A549 (cell line): ENCODE results near the gene ELOVL2. TPM values are rescaled to one million over a fixed set of nuclear protein-coding genes. Genes with fewer than 3 reads are reported as not detected.

Experiments
- ATAC-seq, 2 experiments: fragments of 200-7000 bp in 1 of 2; fragments of >200 bp in 1 of 2; cut with Nextera tagmentation in 1 of 2; cut with Tn5 transposase in 1 of 2; 3 replicates each; pipeline versions ENCODE4 v1.8.0 to v1.9.1; 2018 to 2020; ENCODE audit warnings: mild to moderate bottlenecking in 1 of 2, moderate library complexity in 1 of 2
- CTCF ChIA-PET: fragments of 300-600 bp; sonication (Branson Sonifier 250); formaldehyde crosslinking; extraction: SDS; loops from one replicate; lab custom pipeline; 2021; ENCODE audit warnings: antibody characterized with exemption, inconsistent platforms; lab: Yijun Ruan, JAX
- POLR2A ChIA-PET: fragments of 350-600 bp; formaldehyde crosslinking; extraction: SDS; loops from one replicate; lab custom pipeline; 2021; ENCODE audit warnings: antibody characterized with exemption, inconsistent platforms; lab: Yijun Ruan, JAX
- DNase-seq, 2 experiments: peaks; one replicate each; pipeline versions ENCODE4 v3.0.0 to v3.0.0-alpha.2; 2011 to 2016; ENCODE audit warnings: low read depth in 1 of 2, low spot score in 1 of 2
- FAIRE-seq: peaks from 2 replicates; lab custom pipeline; 2011; peaks lifted over from hg19 to GRCh38; lab: Jason Lieb, UNC
- H3K27ac ChIP-seq, 2 experiments: fragments of >200 bp; sonication (Bioruptor Twin); formaldehyde crosslinking; 3 replicates each; pipeline ENCODE4 v1.5.1; 2016 to 2017
- H3K4me1 ChIP-seq: fragments of >200 bp; sonication (Bioruptor Twin); formaldehyde crosslinking; 3 replicates; pipeline ENCODE4 v1.6.1; 2016
- H3K4me2 ChIP-seq: fragments of >200 bp; sonication (Bioruptor Twin); formaldehyde crosslinking; 3 replicates; pipeline ENCODE4 v1.6.1; 2016
- H3K4me3 ChIP-seq: fragments of >200 bp; sonication (Bioruptor Twin); formaldehyde crosslinking; 3 replicates; pipeline ENCODE4 v1.5.1; 2016
- H3K9me3 ChIP-seq: fragments of >200 bp; sonication (Bioruptor Twin); formaldehyde crosslinking; 3 replicates; pipeline ENCODE4 v1.6.1; 2016
- CHD4 ChIP-seq: fragments of 200-600 bp; sonication (generic); IDR thresholded peaks from 2 replicates; pipeline ENCODE4 v1.6.1; 2016; ENCODE audit warnings: antibody characterized with exemption, mild to moderate bottlenecking, borderline replicate concordance
- EHF ChIP-seq: fragments of 250-450 bp; sonication (Bioruptor Pico); IDR thresholded peaks from 2 replicates; pipeline ENCODE4 v1.5.0; 2020; ENCODE audit warnings: mild to moderate bottlenecking
- EHMT2 ChIP-seq: fragments of 200-600 bp; sonication (generic); IDR thresholded peaks from 2 replicates; pipeline ENCODE4 v1.6.1; 2016; ENCODE audit warnings: antibody characterized with exemption, low read depth, mild to moderate bottlenecking, moderate library complexity
- EP300 ChIP-seq, 2 experiments: fragments of >200 bp; sonication (Bioruptor Twin); formaldehyde crosslinking; IDR thresholded peaks; 2 replicates in 1 of 2; 3 replicates in 1 of 2; pipeline ENCODE4 v1.6.1; 2016 to 2017
- ESRRA ChIP-seq: fragments of 150-350 bp; IDR thresholded peaks from 2 replicates; pipeline ENCODE4 v1.6.1; 2014; ENCODE audit warnings: mild to moderate bottlenecking, low read length, borderline replicate concordance
- FOXS1 ChIP-seq: fragments of 250-450 bp; sonication (Bioruptor Pico); IDR thresholded peaks from 2 replicates; pipeline ENCODE4 v1.5.0; 2020; ENCODE audit warnings: mild to moderate bottlenecking, moderate library complexity
- HOXB13 ChIP-seq: fragments of 250-450 bp; sonication (Bioruptor Pico); IDR thresholded peaks from 2 replicates; pipeline ENCODE4 v1.5.0; 2020; ENCODE audit warnings: low read depth, mild to moderate bottlenecking, moderate library complexity
- JUNB ChIP-seq: fragments of >200 bp; sonication (Bioruptor Twin); formaldehyde crosslinking; IDR thresholded peaks from 2 replicates; pipeline ENCODE4 v1.6.1; 2016
- KDM5A ChIP-seq: fragments of 200-600 bp; sonication (generic); IDR thresholded peaks from 2 replicates; pipeline ENCODE4 v1.6.1; 2016; ENCODE audit warnings: antibody characterized with exemption, mild to moderate bottlenecking
- NFE2L2 ChIP-seq: fragments of 150-350 bp; conservative IDR thresholded peaks from 2 replicates; pipeline ENCODE4 v1.6.1; 2014; ENCODE audit warnings: low read length
- NPAS2 ChIP-seq: fragments of 250-450 bp; sonication (Bioruptor Pico); IDR thresholded peaks from 2 replicates; pipeline ENCODE4 v1.8.0; 2022; ENCODE audit warnings: mild to moderate bottlenecking, moderate library complexity, borderline replicate concordance
- PHF8 ChIP-seq: fragments of 200-600 bp; sonication (generic); IDR thresholded peaks from 2 replicates; pipeline ENCODE4 v1.6.1; 2016; ENCODE audit warnings: low read depth, mild to moderate bottlenecking, antibody characterized with exemption, moderate library complexity, borderline replicate concordance
- RCOR1 ChIP-seq: fragments of 150-350 bp; IDR thresholded peaks from 2 replicates; pipeline ENCODE4 v1.6.1; 2014; ENCODE audit warnings: antibody characterized with exemption, low read length, low read depth
- RFX5 ChIP-seq: fragments of 450-650 bp; IDR thresholded peaks from 2 replicates; pipeline ENCODE4 v1.7.1; 2014; ENCODE audit warnings: antibody characterized with exemption, mild to moderate bottlenecking, moderate library complexity
- TFCP2L1 ChIP-seq: fragments of 250-450 bp; sonication (Bioruptor Pico); IDR thresholded peaks from 2 replicates; pipeline ENCODE4 v1.5.0; 2021; ENCODE audit warnings: mild to moderate bottlenecking
- TP53 ChIP-seq: fragments of 250-450 bp; sonication (Bioruptor Pico); IDR thresholded peaks from 2 replicates; pipeline ENCODE4 v1.5.0; 2021; ENCODE audit warnings: mild to moderate bottlenecking, moderate library complexity
- ZC3H11A ChIP-seq: fragments of 450-650 bp; IDR thresholded peaks from 2 replicates; pipeline ENCODE4 v1.6.1; 2014; ENCODE audit warnings: antibody characterized with exemption, mild to moderate bottlenecking
- ZNF302 ChIP-seq: fragments of 250-450 bp; sonication (Bioruptor Pico); IDR thresholded peaks from 2 replicates; pipeline ENCODE4 v1.9.0; 2021; ENCODE audit warnings: inconsistent platforms, mild to moderate bottlenecking, moderate library complexity
- ZSCAN20 ChIP-seq: fragments of 250-450 bp; sonication (Bioruptor Pico); IDR thresholded peaks from 2 replicates; pipeline ENCODE4 v1.8.0; 2022; ENCODE audit warnings: mild to moderate bottlenecking, moderate library complexity
- WGBS: methylation state at CpG from one replicate; pipeline ENCODE4 v1.1.6; 2017; ENCODE audit errors: missing lambda C conversion rate; 5-methylcytosine and 5-hydroxymethylcytosine counted together
- polyA plus RNA-seq, 4 experiments: library from polyadenylated mRNA; depleted of rRNA in 3 of 4; stranded (reverse); fragments of >200 nt; fragmentation: RNase III in 1 of 4; extraction: RNeasy Plus Mini Kit Qiagen cat#74134 plus additional on column Dnase treatment in 1 of 4; gene quantifications; 2 replicates in 3 of 4; 3 replicates in 1 of 4; pipeline ENCODE4 v1.2.3, GENCODE V29; 2011 to 2017
- TF ChIP-seq, protein P1 (sequence below): fragments of 250-450 bp; sonication (Bioruptor Pico); IDR thresholded peaks from 2 replicates; pipeline ENCODE4 v1.5.0; 2020; ENCODE audit warnings: low read depth, mild to moderate bottlenecking, moderate library complexity
- TF ChIP-seq, protein P2 (sequence below): IDR thresholded peaks from 2 replicates; pipeline ENCODE4 v1.6.1; 2012
- TF ChIP-seq, protein P3 (sequence below): IDR thresholded peaks from 2 replicates; pipeline ENCODE4 v1.6.1; 2012
- TF ChIP-seq, protein P4 (sequence below): fragments of >200 bp; sonication (Bioruptor Twin); formaldehyde crosslinking; IDR thresholded peaks from 3 replicates; pipeline ENCODE4 v1.5.1; 2016
- TF ChIP-seq, protein P5 (sequence below): fragments of >200 bp; sonication (Bioruptor Twin); formaldehyde crosslinking; IDR thresholded peaks from 3 replicates; pipeline ENCODE4 v1.6.1; 2016
- TF ChIP-seq, protein P6 (sequence below): fragments of 150-350 bp; IDR thresholded peaks from 2 replicates; pipeline ENCODE4 v1.6.1; 2014; ENCODE audit warnings: low read depth, mild to moderate bottlenecking, low read length

The ELOVL2 gene
- polyA plus RNA-seq, 2 of the 4 experiments (the other 2 are of a cell fraction): 12.4 to 15.5 TPM

DNA sequence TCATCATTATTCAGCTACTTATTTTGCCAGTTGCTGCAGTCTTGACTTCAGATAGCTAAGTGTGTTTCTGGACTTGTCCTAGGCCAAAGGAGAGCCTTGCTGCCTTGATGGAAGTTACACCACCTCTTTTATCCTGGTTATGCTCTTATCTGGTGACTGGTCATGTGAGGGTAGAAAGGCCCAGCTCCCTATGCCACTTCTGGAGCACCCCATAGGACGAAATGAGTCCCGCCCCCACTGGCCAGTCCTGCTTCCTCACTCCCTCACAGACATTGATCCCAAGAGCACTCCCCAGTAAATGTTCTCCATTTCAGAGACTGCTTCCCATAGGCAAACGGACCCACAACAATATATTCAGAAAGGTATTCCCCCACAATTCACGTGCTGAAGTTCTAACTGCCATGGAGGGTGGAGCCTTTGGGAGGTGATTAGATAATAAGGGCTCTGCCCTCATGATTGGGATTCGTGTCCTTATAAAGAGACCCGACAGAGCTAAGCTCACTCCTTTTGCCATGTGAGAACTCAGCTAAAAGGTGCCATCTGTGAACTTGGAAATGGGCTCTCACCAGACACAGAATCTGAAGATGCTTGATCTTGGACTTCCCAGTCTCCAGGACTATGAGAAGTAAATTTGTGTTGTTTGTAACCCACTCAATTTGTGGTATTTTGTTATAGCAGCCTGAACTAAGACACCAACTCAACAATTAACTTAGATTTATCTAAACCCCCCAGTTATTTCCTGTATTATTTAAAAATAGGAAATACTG lies 21.5 kb upstream of the ELOVL2 start:
- TF ChIP-seq EHMT2: no peak
- no peak for TF ChIP-seq CHD4
- TF ChIP-seq, protein P1, sequence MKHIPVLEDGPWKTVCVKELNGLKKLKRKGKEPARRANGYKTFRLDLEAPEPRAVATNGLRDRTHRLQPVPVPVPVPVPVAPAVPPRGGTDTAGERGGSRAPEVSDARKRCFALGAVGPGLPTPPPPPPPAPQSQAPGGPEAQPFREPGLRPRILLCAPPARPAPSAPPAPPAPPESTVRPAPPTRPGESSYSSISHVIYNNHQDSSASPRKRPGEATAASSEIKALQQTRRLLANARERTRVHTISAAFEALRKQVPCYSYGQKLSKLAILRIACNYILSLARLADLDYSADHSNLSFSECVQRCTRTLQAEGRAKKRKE (CRISPR knock-in tag): no peak
- TF ChIP-seq EHF (CRISPR knock-in tag): no peak
- no peak for TF ChIP-seq NFE2L2
- TF ChIP-seq, protein P2, sequence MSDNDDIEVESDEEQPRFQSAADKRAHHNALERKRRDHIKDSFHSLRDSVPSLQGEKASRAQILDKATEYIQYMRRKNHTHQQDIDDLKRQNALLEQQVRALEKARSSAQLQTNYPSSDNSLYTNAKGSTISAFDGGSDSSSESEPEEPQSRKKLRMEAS: no peak
- no peak for TF ChIP-seq ZC3H11A
- TF ChIP-seq NPAS2 (CRISPR knock-in tag): no peak
- TF ChIP-seq, protein P3, sequence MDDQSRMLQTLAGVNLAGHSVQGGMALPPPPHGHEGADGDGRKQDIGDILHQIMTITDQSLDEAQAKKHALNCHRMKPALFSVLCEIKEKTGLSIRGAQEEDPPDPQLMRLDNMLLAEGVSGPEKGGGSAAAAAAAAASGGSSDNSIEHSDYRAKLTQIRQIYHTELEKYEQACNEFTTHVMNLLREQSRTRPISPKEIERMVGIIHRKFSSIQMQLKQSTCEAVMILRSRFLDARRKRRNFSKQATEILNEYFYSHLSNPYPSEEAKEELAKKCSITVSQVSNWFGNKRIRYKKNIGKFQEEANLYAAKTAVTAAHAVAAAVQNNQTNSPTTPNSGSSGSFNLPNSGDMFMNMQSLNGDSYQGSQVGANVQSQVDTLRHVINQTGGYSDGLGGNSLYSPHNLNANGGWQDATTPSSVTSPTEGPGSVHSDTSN: no peak
- TF ChIP-seq ESRRA: no peak
- no peak for TF ChIP-seq RCOR1
- TF ChIP-seq, all 56 proteins: peak for 0
- Histone ChIP-seq H3K9me3 (no peaks in the 10 kb centered on the region), H3K27ac (no peak overlapping the region), H3K4me3 (no peak overlapping the region), H3K4me1 (peaks cover 3% of the 10 kb centered on the region; the same call in 1 of the 3 replicates), H3K4me2 (no peak overlapping the region)
- FAIRE-seq: no peak
- ChIA-PET POLR2A (no interaction called here), CTCF (interaction anchor here (0.7 to 2.0 kb wide), 6 partner anchors 11 to 431 kb away, joined by 3 to 8 read pairs (median 4); no protein-coding TSS in a partner anchor)
- no peak for ATAC-seq
- 86% methylated on average over 4 of the region's 6 CpGs for WGBS
- DNase-seq: no peak

DNA sequence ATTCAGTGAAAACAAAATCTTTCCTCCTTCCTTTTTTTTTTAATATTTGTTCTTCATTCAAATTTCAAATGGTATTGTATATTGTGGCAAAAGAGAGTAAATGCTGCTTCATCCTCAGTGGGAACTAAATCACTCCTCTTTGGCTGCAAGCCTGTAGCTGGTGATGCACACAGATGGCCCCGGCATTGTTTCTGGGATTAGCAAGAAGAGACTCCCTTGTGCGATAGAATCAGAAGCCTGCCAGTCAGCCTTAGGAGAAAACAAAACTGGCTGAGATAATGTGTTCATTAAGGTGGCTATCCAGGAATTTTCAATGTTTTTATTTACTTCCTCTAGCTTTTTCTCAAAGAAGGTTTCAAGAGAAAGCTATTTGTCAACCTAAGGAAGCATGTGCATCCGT lies 20.7 kb upstream of the ELOVL2 start:
- ChIA-PET POLR2A (no interaction called here), CTCF (interaction anchor here (0.6 to 2.0 kb wide), 5 partner anchors 10 to 511 kb away, joined by 3 to 8 read pairs (median 4); no protein-coding TSS in a partner anchor)
- Histone ChIP-seq H3K9me3 (no peaks in the 10 kb centered on the region), H3K27ac (no peak overlapping the region), H3K4me2 (no peak overlapping the region), H3K4me1 (peaks cover 3% of the 10 kb centered on the region; the same call in 1 of the 3 replicates), H3K4me3 (no peak overlapping the region)
- ATAC-seq (no peak), DNase-seq (no peak), FAIRE-seq (no peak)
- WGBS: 88% methylated on average over 3 of the region's 3 CpGs
- no peak for TF ChIP-seq TP53 (CRISPR knock-in tag)
- TF ChIP-seq FOXS1 (CRISPR knock-in tag): no peak
- TF ChIP-seq HOXB13 (CRISPR knock-in tag): no peak
- TF ChIP-seq PHF8: no peak
- TF ChIP-seq RCOR1: no peak
- TF ChIP-seq EP300 (IDR thresholded peaks at IDR 0.05): no peak
- TF ChIP-seq, protein P4, sequence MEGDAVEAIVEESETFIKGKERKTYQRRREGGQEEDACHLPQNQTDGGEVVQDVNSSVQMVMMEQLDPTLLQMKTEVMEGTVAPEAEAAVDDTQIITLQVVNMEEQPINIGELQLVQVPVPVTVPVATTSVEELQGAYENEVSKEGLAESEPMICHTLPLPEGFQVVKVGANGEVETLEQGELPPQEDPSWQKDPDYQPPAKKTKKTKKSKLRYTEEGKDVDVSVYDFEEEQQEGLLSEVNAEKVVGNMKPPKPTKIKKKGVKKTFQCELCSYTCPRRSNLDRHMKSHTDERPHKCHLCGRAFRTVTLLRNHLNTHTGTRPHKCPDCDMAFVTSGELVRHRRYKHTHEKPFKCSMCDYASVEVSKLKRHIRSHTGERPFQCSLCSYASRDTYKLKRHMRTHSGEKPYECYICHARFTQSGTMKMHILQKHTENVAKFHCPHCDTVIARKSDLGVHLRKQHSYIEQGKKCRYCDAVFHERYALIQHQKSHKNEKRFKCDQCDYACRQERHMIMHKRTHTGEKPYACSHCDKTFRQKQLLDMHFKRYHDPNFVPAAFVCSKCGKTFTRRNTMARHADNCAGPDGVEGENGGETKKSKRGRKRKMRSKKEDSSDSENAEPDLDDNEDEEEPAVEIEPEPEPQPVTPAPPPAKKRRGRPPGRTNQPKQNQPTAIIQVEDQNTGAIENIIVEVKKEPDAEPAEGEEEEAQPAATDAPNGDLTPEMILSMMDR: no peak
- no peak for TF ChIP-seq NPAS2 (CRISPR knock-in tag)
- TF ChIP-seq, protein P5, sequence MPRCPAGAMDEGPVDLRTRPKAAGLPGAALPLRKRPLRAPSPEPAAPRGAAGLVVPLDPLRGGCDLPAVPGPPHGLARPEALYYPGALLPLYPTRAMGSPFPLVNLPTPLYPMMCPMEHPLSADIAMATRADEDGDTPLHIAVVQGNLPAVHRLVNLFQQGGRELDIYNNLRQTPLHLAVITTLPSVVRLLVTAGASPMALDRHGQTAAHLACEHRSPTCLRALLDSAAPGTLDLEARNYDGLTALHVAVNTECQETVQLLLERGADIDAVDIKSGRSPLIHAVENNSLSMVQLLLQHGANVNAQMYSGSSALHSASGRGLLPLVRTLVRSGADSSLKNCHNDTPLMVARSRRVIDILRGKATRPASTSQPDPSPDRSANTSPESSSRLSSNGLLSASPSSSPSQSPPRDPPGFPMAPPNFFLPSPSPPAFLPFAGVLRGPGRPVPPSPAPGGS: no peak
- TF ChIP-seq KDM5A: no peak
- TF ChIP-seq, protein P2: no peak
- TF ChIP-seq, protein P6, sequence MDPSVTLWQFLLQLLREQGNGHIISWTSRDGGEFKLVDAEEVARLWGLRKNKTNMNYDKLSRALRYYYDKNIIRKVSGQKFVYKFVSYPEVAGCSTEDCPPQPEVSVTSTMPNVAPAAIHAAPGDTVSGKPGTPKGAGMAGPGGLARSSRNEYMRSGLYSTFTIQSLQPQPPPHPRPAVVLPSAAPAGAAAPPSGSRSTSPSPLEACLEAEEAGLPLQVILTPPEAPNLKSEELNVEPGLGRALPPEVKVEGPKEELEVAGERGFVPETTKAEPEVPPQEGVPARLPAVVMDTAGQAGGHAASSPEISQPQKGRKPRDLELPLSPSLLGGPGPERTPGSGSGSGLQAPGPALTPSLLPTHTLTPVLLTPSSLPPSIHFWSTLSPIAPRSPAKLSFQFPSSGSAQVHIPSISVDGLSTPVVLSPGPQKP: no peak
- TF ChIP-seq JUNB: no peak
- no peak for TF ChIP-seq RFX5
- no peak for TF ChIP-seq TFCP2L1 (CRISPR knock-in tag)
- no peak for TF ChIP-seq ZSCAN20
- TF ChIP-seq ZNF302 (CRISPR knock-in tag): no peak
